Measurements from ENCODE around the gene PTP4A2.

The PTP4A2 gene

GRCh38 chr1:31938184-31938975 lies at the start of gene PTP4A2:
PTP4A2 (minus strand) TSS chr1:31938368; CDS start chr1:31919065, 19,303 bp downstream.
- peak; percentile 68 for DNase-seq

GRCh38 chr1:31987135-31987619 lies 49.0 kb upstream of the PTP4A2 start:
- no peak for DNase-seq

GRCh38 chr1:31985430-31985829 lies 47.3 kb upstream of the PTP4A2 start:
- DNase-seq = no peak

- DNase-seq = no peak
These were observed 46.5 kb upstream of the PTP4A2 start for GRCh38 chr1:31984419-31985347.

- no peak for DNase-seq
These were observed 43.8 kb upstream of the PTP4A2 start for GRCh38 chr1:31981972-31982371.

- no peak for DNase-seq
These were observed 43.3 kb upstream of the PTP4A2 start for GRCh38 chr1:31981456-31981839.

- DNase-seq = no peak
These were observed 42.8 kb upstream of the PTP4A2 start for GRCh38 chr1:31980835-31981455.

GRCh38 chr1:31978843-31979400 lies 40.8 kb upstream of the PTP4A2 start:
- DNase-seq = no peak

- no peak for DNase-seq
These were observed 39.4 kb upstream of the PTP4A2 start for GRCh38 chr1:31977385-31978131.

- DNase-seq = no peak
These were observed 38.2 kb upstream of the PTP4A2 start for GRCh38 chr1:31976401-31976800.

GRCh38 chr1:31970873-31971272 lies 32.7 kb upstream of the PTP4A2 start:
- DNase-seq = no peak

GRCh38 chr1:31961536-31961935 lies 23.4 kb upstream of the PTP4A2 start:
- DNase-seq = no peak

GRCh38 chr1:31959521-31960340 lies 21.6 kb upstream of the PTP4A2 start:
- DNase-seq = no peak

- DNase-seq = no peak
These were observed 19.8 kb upstream of the PTP4A2 start for GRCh38 chr1:31957701-31958674.

- no peak for DNase-seq
These were observed 18.0 kb upstream of the PTP4A2 start for GRCh38 chr1:31955917-31956736.

- DNase-seq = no peak
These were observed 16.6 kb upstream of the PTP4A2 start for GRCh38 chr1:31954607-31955283.

GRCh38 chr1:31952825-31953220 lies 14.7 kb upstream of the PTP4A2 start:
- no peak for DNase-seq

- no peak for DNase-seq
These were observed 13.1 kb upstream of the PTP4A2 start for GRCh38 chr1:31951276-31951675.
